Measurements from ENCODE around the gene ATAD5.
"Not testable (repeated sequence)": the region's sequence is repeated elsewhere in the genome, so short reads cannot be mapped to it uniquely, and the experiment has no call there.

The ATAD5 gene

DNA sequence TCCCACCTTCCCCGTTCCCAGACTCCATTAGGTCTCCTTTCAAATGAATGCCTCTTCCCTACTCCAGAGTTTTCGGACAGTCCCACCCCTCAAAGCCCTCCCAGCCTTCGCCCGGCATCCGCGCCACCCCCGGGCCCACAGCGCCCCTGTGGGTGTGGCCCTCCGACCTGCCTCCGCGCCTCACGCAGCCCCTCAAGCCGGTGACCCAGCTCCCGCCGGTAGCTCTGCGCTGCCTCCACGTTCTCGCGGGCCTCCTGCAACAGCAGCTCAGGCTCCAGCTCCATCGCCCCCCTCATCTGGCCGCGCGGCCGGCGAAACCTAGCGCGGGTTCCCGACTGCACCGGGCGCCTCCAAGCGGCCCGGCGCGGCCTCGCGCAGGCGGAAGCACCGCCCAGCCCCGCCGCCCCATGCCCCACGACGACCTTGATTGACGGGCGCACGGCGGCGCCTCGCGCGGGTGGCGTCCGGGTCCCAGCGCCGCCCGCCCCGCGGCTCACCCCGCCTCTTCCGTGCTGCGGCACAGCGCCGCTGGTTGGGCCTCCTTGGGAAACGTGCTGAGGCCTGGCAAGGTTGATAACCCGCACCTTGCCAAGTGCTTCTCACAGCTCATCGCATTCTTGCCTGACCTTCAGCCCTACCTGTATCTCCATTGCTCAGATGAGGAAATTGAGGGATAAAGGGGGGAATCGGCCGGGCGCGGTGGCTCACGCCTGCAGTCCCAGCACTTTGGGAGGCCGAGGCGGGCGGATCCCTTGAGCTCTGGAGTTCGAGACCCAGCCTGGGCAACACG, 7.2 kb upstream of the ATAD5 start, which contains the start of gene CRLF3:
TSS of gene CRLF3 (minus strand) at position 337 of the 790 bp plus-strand sequence. CDS start at position 296, 41 bp downstream.
- peak; percentile 93 for DNase-seq

- DNase-seq, result no peak
Observed at GRCh38 chr17:30827082-30827481, 4.7 kb upstream of the ATAD5 start.

GRCh38 chr17:30829022-30829421, 2.7 kb upstream of the ATAD5 start:
- no peak for DNase-seq

DNA sequence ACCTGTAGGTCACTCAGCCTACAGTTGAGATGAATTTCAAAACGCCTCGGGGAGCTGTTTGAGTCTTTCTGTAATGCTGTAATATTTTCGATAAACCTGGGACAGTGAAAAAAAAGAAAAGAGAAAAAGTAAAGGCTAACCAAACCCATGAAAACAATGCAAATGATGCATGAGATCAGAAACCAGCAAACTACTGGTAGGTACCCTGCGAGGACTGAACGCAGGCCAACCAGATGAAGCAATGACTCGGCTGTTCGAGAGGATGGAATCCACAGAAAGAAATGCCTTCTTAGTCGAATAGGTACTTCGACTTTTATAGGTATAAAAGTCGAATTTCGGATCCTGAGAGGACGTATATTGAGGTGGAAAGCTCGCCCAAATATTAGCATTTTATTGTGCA, 509 bp upstream of the ATAD5 start:
- no peak for DNase-seq

DNA sequence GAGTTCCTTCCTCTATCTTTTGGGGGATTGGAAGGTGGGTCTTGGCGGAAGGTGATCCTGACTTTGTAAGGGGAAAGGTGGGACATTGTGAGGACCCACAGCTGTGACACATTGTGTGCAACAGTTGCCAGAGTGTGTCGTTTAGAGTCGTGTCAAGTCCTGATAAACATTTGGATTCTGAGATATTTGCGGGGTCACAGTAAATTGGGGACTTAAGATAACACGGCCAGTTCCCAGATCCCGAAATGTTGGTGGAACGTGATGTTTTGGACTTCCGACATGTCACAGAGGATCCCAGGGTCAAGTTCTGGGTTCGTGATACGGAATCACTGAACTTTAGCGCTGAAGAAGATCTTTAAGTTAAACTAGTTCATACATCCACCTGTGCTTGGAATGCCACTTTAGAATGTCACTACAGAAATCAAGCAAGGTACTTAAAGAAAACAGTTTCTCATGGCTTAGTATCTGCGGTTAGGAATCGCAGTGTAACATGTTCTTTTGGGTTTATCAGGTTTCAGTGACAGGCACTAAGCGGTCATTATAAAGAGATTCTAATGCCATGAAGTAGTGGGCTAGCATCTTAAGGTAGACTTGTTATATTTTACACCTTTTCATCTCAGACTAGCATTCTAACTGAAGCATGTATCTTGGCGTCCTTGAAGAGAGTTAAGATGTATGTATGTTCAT, 815 bp downstream of the ATAD5 start:
- no peak for DNase-seq

GRCh38 chr17:30838202-30838807, 6.5 kb downstream of the ATAD5 start:
- no peak for DNase-seq

DNA sequence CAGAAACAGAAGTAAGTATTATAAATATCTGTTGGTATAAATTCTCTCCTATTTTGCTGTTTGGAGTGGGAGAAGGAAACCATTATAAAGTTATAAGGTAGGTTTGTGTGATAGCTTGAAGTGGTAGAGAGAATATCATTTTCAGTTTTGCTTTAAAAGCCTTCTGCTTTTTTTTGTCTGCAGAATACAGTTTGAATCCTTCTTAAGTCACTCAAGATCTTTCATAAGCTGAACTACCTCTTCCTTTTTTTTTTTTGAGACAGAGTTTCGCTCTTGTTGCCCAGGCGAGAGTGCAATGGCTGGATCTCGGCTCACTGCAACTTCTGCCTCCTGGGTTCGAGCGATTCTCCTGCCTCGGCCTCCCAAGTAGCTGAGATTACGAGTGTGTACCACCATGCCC, 9.0 kb downstream of the ATAD5 start:
- no peak for DNase-seq

GRCh38 chr17:30848021-30848420, 16.3 kb downstream of the ATAD5 start:
- no peak for DNase-seq

DNA sequence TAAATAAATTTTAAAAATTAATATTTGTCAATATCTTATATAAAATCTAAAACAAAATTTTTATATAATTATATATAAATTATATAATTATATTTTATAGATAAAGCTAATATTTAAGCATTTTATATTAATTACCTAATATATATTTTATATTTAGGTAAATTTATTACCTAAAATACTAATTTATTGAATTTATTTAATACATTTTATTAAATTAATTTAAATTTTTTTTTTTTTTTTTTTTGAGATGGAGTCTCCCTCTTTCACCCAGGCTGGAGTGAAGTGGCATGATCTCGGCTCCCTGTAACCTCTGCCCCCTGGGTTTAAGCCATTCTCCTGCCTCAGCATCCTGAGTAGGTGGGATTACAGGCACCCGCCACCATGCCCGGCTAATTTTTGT, 22.4 kb downstream of the ATAD5 start:
- DNase-seq, result no peak

- DNase-seq, result no peak
Observed at GRCh38 chr17:30858556-30859250, 26.9 kb downstream of the ATAD5 start.

GRCh38 chr17:30864636-30865035, 32.9 kb downstream of the ATAD5 start:
- no peak for DNase-seq

- no peak for DNase-seq
Observed at GRCh38 chr17:30869005-30869404, 37.2 kb downstream of the ATAD5 start.

- DNase-seq, result no peak
Observed at GRCh38 chr17:30886187-30886586, 54.4 kb downstream of the ATAD5 start.

GRCh38 chr17:30894236-30894635, 62.5 kb downstream of the ATAD5 start:
- no peak for DNase-seq

DNA sequence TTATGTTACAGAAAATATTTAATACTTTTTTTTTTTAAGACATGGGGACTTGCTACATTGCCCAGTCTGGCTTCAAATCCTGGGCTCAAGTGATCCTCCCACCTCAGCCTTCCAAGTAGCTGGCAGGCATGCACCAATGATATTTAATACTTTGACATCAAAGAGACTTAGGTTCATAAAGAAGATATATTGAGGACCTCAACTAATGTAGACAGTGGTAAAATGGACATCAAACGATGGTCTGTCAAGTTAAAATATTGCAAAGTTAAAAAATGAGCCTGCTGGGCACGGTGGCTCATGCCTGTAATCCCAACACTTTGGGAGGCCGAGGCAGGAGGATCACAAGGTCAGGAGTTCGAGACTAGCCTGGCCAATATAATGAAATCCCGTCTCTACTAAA, 65.5 kb downstream of the ATAD5 start:
- DNase-seq, result no peak

DNA sequence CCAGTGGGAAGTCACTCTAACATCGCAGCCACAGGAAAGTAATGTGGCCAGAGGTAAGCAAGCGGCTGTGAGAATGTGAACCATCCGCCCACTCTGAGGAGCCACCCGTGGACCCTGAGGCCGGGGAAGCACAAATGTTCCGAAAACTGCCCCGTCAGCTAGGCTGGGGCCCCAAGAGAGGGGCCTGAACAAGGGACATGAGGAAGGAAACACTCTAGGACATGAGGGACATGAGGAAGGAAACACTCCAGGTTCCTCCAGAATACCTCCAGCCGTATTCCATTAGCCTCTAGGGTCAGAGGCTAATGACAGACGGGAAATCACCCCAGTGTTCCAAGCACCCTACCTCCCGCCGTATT, 74.0 kb downstream of the ATAD5 start:
- peak; percentile 70 for DNase-seq

DNA sequence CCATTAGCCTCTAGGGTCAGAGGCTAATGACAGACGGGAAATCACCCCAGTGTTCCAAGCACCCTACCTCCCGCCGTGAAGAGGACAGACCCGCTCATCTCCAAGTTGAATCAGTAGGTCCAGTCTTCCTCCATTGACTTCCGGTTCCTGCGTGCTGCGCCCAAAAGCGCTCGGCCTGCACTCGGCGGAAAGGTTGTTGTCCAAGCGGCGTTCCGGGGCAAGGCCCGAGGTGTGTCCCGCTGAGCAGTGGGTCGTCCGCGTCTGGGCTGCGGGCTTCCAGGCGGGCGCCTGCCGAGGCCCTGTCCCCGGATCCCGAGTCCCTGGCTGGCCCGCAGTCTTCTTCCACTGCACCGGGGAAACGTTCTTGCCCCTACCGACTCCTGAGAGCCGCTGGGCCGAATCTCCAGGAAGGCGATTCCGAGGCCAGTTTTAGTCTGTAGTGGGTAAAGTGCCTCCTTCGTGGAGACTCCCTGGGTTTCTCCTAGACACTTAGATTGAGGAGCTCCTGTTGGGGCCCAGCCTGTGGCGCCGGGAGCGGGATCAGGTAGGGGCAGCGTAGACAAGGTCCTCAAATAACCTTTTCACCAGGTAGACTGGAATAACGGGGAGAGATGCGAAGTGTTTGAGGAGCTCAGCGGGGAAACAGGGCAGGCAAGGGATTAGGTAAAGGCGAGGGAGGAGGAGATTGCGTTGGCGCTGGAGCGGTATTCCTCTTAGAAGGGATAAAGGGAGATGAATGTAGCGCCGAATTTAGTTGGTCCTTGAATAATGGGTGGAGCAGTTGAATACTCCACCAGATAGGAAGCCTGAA, 74.5 kb downstream of the ATAD5 start, which contains the start of gene TEFM:
TSS of gene TEFM (minus strand) at position 138 of the 811 bp plus-strand sequence. CDS start at position 98, 40 bp downstream.
- DNase-seq, result peak; percentile 95

- no peak for DNase-seq
Observed at GRCh38 chr17:30908717-30909420, 77.1 kb downstream of the ATAD5 start.

DNA sequence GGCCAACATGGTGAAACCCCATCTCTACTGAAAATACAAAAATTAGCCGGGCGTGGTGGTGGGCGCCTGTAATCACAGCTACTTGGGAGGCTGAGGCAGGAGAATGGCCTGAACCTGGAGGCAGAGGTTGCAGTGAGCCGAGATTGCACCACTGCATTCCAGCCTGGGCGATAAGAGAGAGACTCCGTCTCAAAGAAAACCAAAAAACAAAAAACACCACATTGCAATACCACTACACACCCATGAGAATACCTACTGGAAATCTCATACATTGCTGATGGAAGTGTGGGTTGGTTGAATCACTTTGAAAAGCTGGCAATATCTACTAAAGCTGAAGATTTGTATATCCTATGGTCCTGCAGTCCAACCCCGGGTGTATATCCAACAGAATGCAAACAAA, 78.4 kb downstream of the ATAD5 start:
- not testable (repeated sequence) for DNase-seq

DNA sequence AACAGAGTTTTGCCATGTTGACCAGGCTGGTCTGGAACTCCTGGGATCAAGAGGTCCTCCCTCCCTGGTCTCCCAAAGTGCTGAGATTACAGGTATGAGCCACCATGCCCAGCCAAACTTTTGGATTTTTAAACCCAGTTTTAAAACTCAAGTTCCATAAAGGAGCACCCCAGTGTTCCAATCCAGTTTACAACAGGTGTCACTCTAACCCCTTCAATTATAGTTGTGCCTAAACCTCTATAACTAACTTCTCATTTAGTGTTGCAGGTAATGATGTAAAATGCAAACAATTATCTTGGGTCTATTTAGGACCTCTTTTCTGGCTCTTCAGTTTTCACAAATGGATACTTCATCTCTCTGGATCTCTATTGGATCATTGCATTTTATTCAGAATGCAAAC, 82.2 kb downstream of the ATAD5 start:
- DNase-seq, result no peak

- no peak for DNase-seq
Observed at GRCh38 chr17:30915833-30916611, 84.3 kb downstream of the ATAD5 start.
